Hepatocyte (in vitro differentiated cells): ENCODE results near the gene ACCSL.

Source experiments
- CTCF ChIP-seq: fragments of 200-600 bp; sonication (generic); IDR thresholded peaks from 2 replicates; pipeline ENCODE4 v1.5.1; 2016; ENCODE audit warnings: antibody characterized with exemption, mild to moderate bottlenecking; ENCODE audit not compliant: poor library complexity
- EZH2phosphoT487 ChIP-seq: fragments of 200-600 bp; sonication (generic); IDR thresholded peaks from one replicate; pipeline ENCODE4 v1.6.1; 2018; ENCODE audit warnings: antibody characterized with exemption, mild to moderate bottlenecking, low read depth, moderate library complexity; ENCODE audit not compliant: unreplicated experiment, severe bottlenecking

- no peak for TF ChIP-seq CTCF
- TF ChIP-seq EZH2phosphoT487 = no peak
Measured at GRCh38 chr11:44008698-44009097, 39.1 kb upstream of the ACCSL start.
